ENCODE measurements around the gene HDAC11. TPM values are rescaled to one million over a fixed set of nuclear protein-coding genes. Genes with fewer than 3 reads are reported as not detected.

The HDAC11 gene
- total RNA-seq, 2 experiments from 2014 or later = 0.87 to 0.99 TPM

DNA sequence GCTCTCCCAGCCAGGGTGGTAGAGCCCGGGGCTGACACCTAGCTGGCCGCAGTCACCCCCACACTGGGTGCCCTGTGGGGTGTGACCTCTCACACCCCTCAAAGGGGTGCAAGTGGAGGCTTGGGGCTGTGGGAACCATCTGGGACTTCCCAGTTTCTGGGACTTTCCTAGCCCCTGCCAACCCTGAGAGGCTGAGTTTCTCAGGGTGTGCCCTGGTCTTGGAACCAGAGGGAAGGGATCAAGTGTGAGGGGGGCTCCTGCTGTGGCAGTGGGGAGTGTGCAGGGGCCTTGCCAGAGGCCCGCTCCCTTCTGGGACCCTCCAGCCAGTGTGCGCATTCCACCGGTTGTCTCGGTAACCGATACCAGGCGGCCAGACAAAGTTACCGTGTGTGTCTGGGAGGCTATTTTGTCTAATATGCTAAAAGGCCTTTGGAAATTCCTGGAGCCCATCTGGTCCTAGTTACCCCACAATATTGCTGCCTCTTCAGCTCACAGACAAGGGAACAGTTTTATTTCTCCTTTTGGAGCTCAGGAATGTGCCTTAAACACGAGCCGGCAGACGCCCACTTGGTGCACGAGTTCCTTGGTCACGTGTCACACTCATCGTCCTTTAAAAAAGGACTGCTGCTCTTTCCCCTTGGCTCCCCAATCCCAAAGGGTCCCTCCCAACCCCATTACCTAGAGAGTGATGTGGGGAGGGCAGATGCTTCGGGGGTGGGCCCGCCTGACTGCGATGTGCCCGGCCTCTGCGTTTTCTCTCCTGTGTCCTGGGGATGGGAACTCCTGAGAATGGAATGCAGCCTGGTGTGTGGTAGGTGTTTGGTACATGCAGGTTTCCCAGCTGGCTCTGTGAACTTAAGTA is 33.2 kb downstream of the HDAC11 start:
- Mint-ChIP-seq H3K4me3 (no peak overlapping the region), H3K9me3 (ENCODE audit: insufficient read depth) (no peaks in the 10 kb centered on the region), H3K27me3 (ENCODE audit: low read depth) (peaks cover 5% of the 10 kb centered on the region), H3K4me1 (ENCODE audit: low read depth) (no peaks in the 10 kb centered on the region), H3K27ac (no peak overlapping the region), H3K36me3 (ENCODE audit: low read depth) (no peaks in the 10 kb centered on the region)
- ChIA-PET CTCF (interaction anchor here (2.4 kb wide), 1 partner anchor 144 kb away, joined by 7 read pairs; no protein-coding TSS in a partner anchor), POLR2A (no interaction called here)
- ATAC-seq (no peak), DNase-seq (no peak)

DNA sequence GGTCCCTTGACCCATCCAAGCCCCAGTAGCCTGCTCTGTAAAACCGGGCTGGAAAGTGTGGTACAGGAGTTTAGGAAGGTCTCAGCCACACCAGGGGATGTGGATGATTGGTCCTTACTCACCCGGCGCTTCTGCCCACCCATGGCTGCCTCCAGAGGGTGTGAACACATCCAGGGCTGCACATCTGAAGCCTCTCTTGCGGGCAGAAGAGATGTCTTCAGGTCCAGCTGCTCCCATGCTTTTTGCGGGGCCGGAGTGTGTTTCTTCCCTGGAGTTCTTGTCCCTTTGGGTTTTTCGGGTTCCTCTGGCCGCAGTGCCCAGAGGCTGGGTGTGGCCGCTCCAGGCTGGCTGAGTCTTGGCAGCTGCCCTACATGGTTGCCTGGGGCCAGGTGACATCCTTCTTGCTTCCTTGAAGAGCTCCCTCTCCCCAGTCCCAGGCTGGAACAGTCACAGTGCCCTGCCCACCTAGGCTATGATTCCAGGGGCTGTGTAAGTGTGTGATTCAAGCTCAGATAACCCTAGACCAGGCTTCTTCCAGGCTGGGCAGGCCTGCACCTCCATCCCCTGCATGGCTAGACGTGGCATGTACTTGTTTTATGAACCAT is 33.9 kb downstream of the HDAC11 start:
- Mint-ChIP-seq H3K4me1 (ENCODE audit: low read depth) (no peaks in the 10 kb centered on the region), H3K9me3 (ENCODE audit: insufficient read depth) (no peaks in the 10 kb centered on the region), H3K4me3 (no peak overlapping the region), H3K36me3 (ENCODE audit: low read depth) (no peaks in the 10 kb centered on the region), H3K27ac (no peak overlapping the region), H3K27me3 (ENCODE audit: low read depth) (peaks cover 5% of the 10 kb centered on the region)
- ATAC-seq (no peak), DNase-seq (no peak)
- ChIA-PET POLR2A (no interaction called here), CTCF (interaction anchor here (0.6 to 2.4 kb wide), 2 partner anchors 133 to 144 kb away, joined by 5 to 7 read pairs; no protein-coding TSS in a partner anchor)

DNA sequence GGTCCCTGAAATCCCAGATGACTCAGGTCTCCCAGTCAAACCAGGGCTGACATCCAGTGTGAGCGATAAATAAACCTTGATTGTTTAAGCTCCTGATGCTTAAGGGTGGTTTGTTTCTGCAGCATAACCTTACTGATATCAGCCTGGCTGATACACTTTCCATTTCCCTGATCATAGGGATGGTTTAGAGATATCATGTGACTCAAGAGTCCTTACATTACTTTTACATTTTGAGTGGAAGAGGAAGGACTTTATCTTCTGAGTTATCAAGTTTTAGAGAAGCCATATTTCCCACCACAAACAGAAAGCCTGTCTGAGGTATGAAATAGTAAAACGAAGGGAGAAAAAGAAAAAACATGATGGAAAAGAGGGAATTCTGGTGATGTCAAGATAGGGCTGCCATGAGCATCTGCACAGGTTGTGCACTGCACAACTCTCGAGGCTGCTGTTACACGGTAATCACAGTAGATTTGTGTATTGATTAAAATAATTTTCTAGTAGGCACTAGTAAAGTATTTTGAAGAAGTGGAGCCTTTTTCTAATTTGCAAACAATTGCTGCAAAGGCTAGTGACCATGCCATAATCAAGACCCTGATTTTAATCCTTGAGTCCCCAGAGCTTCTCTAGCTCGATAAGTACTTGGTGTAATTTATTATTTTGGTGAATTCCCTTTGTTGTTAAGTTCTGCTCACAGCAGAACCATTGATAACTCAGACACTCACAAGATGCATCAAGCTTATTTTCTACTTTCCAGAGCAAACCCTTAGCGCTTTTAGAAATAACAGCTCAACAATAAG is 34.7 kb downstream of the HDAC11 start:
- Mint-ChIP-seq H3K27me3 (ENCODE audit: low read depth) (peaks cover 5% of the 10 kb centered on the region), H3K4me3 (no peak overlapping the region), H3K36me3 (ENCODE audit: low read depth) (no peaks in the 10 kb centered on the region), H3K27ac (no peak overlapping the region), H3K9me3 (ENCODE audit: insufficient read depth) (no peaks in the 10 kb centered on the region), H3K4me1 (ENCODE audit: low read depth) (no peaks in the 10 kb centered on the region)
- ChIA-PET CTCF (interaction anchor here (1.0 to 2.4 kb wide), 6 partner anchors 10 to 143 kb away, joined by 3 to 7 read pairs (median 4); no protein-coding TSS in a partner anchor), POLR2A (interaction anchor here (0.6 to 1.2 kb wide), 2 partner anchors 14 to 85 kb away, joined by 4 to 5 read pairs; no protein-coding TSS in a partner anchor)
- no peak for ATAC-seq
- DNase-seq = no peak

DNA sequence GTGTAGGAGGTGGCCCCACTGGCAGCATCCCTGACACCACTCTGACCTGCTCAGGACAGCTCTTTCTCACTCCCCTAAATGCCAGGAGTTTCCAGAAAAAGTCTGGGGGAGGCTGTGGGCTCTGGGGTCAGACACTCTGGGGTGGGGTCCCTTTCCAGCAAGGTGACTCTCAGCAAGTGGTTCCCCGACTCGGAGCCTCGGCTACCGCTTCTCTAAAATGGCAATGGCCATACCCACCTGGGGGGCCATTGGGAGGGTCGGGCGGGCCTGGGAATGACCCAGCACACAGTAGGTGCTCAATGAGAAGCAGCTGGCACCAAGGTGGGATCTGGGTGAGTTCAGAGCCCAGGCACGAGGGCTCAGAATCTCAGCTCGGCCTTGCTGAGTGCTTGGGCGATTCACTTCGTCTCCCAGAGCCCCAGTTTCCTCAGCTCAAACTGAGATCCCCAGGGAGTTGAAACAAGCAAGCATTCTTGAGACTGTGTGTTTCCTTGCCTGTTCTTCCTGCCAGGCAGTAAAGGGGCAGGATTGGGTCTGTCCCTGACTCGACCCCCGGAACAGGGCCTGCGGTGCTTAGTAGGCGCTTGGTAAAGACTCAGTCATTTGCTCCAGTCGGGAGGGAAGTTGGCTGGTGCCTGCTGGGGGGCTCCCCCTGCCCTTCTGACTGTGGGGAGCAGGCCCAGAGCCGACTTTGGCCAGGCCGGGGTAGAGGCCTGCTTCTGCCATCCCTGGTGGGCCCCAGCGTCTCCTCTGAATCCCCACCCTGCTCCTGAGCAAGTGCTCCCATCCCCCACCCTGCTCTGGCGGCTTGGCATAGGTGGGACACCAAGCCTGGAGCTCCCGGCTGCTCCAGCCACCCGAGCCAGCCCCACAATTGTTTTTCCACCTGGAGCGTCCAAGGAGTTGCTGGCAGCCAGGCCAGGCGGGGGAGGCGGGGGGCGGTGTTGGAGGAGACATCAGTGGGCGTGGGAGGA is 36.0 kb downstream of the HDAC11 start:
- peaks cover 5% of the 10 kb centered on the region for H3K27me3 Mint-ChIP-seq (ENCODE audit: low read depth)
- no peak for DNase-seq
- POLR2A ChIA-PET = interaction anchor here (1.2 kb wide), 1 partner anchor 16 kb away, joined by 4 read pairs; no protein-coding TSS in a partner anchor
- no peak overlapping the region for H3K4me3 Mint-ChIP-seq
- ATAC-seq = no peak
- H3K27ac Mint-ChIP-seq = no peak overlapping the region
- H3K4me1 Mint-ChIP-seq (ENCODE audit: low read depth) = no peaks in the 10 kb centered on the region
- CTCF ChIA-PET = interaction anchor here (1.3 to 2.4 kb wide), 5 partner anchors 9 to 141 kb away, joined by 3 to 7 read pairs (median 5); no protein-coding TSS in a partner anchor
- H3K9me3 Mint-ChIP-seq (ENCODE audit: insufficient read depth) = no peaks in the 10 kb centered on the region
- no peaks in the 10 kb centered on the region for H3K36me3 Mint-ChIP-seq (ENCODE audit: low read depth)

DNA sequence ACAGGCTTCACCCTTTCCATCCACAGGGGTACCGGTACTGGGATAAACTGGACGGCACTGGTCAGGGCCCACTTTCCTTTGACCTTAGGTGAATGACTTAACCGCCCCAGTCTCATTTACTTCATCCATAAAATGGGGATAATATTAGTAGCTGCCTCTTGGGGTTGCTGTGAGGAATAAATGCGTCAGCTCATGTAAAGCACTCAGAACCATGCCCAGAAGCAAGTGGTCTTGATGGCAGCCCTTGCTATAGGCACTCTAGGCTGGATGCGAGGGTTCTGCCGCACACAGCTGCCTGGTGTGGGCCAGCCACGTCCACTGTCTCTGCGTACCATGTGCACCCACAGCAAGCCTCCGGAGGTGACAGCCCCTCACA is 36.6 kb downstream of the HDAC11 start:
- peaks cover 8% of the 10 kb centered on the region for H3K27me3 Mint-ChIP-seq (ENCODE audit: low read depth)
- no peak overlapping the region for H3K4me3 Mint-ChIP-seq
- DNase-seq = no peak
- no peak overlapping the region for H3K27ac Mint-ChIP-seq
- ATAC-seq = no peak
- no peaks in the 10 kb centered on the region for H3K9me3 Mint-ChIP-seq (ENCODE audit: insufficient read depth)
- H3K4me1 Mint-ChIP-seq (ENCODE audit: low read depth) = no peaks in the 10 kb centered on the region
- CTCF ChIA-PET = no interaction called here
- H3K36me3 Mint-ChIP-seq (ENCODE audit: low read depth) = no peaks in the 10 kb centered on the region
- POLR2A ChIA-PET = no interaction called here

DNA sequence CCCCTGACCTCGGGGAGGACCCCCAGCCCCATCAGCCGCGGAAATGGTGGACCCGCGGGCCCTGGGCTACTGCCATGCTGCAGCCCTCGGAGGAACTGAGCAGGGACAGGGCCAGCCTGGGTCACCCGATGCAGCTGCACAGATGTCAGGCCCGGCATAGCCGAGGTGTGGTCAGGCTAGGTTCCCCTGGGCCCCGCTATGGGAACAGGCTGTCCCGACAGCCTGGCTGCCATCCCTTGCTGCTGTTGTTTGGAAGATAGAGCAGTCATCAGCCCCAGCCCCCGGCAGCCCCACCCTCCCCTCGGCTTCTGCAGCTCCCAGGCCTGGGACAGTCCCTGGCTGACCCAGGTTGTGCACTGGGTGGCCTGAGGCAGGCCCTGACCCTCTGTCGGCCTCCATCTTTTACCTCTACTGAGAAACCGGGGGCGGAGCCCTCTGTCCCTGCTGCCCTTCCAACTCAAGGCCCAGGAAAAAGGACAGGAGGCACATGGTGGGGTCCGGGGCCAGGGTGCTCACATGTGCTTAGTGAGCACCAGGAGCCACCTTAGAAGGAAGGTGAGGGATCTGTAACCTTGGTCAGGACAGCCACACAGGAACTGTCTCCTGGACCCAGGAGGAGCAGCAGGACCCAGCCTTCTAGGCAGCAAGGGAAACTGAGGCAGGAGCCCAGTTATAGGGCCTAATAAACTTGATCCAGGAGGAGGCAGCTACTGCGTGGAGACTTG is 37.3 kb downstream of the HDAC11 start:
- Mint-ChIP-seq H3K36me3 (ENCODE audit: low read depth) (no peaks in the 10 kb centered on the region), H3K27ac (no peak overlapping the region), H3K27me3 (ENCODE audit: low read depth) (peaks cover 8% of the 10 kb centered on the region), H3K9me3 (ENCODE audit: insufficient read depth) (no peaks in the 10 kb centered on the region), H3K4me3 (no peak overlapping the region), H3K4me1 (ENCODE audit: low read depth) (no peaks in the 10 kb centered on the region)
- DNase-seq = no peak
- ChIA-PET POLR2A (no interaction called here), CTCF (no interaction called here)
- no peak for ATAC-seq

DNA sequence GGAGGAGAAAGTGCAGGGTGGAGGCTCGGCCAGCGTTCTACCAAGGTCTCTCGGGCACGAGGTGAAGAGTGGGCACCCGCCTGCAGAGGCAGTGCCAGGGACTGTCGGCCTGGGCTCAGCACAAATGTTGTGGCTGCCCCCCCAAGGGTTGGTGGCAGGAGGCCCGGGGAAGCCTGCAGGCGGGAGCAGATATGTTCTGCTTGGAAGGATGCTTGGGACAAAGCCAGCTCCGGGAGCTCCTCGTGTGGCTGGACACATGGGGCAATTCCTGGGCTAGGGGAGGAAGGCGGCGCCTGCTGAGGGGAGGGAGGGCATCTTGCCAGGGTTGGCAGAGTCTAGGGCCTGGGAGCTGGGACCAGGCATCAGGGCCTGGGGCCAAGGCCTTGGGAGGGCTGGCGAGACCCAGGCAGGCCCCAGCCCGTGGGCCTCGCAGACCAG is 38.4 kb downstream of the HDAC11 start:
- POLR2A ChIA-PET = no interaction called here
- Mint-ChIP-seq H3K9me3 (ENCODE audit: insufficient read depth) (no peaks in the 10 kb centered on the region), H3K4me3 (no peak overlapping the region), H3K27ac (no peak overlapping the region), H3K4me1 (ENCODE audit: low read depth) (no peaks in the 10 kb centered on the region), H3K27me3 (ENCODE audit: low read depth) (peaks cover 12% of the 10 kb centered on the region), H3K36me3 (ENCODE audit: low read depth) (no peaks in the 10 kb centered on the region)
- ATAC-seq = no peak
- CTCF ChIA-PET = no interaction called here
- no peak for DNase-seq

DNA sequence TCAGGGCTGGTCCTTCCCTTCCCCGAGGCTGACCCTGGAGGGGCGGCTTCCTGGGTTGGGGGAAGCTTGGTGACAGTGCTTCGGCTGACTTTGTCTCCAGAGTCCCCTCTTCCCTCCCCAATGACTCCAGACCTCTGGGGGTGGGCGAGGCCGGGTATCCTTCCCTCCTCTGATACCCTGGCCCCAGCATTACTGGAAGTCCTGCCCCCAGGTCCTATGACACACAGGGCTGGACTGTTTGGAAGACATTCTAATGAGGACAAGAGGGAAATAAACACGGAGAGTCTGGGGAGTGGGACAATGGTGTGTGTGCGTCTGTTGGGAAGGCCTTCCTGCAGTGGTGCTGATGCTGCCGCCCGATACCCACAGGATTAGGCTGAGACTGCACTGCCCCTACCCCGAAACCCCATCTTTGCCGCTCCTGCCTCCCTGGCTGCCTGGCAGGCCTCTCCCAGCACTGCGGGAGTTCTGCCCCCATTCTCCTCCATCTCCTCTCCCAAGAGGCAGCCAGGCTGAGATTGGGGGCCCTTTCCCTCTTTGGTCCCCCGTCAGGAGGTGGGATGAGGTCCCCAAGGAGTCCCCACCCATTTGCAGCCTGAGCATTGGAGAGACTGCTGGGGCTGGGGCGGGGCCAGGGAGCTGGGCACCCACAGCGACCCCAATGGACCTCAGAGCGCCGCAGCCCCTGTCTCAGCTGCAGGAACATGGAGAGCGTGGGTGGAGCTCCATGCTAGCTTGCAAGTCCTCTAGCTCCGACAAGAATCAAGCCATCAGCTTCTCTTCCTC is 39.1 kb downstream of the HDAC11 start:
- Mint-ChIP-seq H3K4me3 (no peak overlapping the region), H3K27me3 (ENCODE audit: low read depth) (peaks cover 12% of the 10 kb centered on the region), H3K27ac (no peak overlapping the region), H3K4me1 (ENCODE audit: low read depth) (no peaks in the 10 kb centered on the region), H3K9me3 (ENCODE audit: insufficient read depth) (no peaks in the 10 kb centered on the region), H3K36me3 (ENCODE audit: low read depth) (no peaks in the 10 kb centered on the region)
- CTCF ChIA-PET = no interaction called here
- DNase-seq (no peak), ATAC-seq (no peak)
- POLR2A ChIA-PET = no interaction called here

DNA sequence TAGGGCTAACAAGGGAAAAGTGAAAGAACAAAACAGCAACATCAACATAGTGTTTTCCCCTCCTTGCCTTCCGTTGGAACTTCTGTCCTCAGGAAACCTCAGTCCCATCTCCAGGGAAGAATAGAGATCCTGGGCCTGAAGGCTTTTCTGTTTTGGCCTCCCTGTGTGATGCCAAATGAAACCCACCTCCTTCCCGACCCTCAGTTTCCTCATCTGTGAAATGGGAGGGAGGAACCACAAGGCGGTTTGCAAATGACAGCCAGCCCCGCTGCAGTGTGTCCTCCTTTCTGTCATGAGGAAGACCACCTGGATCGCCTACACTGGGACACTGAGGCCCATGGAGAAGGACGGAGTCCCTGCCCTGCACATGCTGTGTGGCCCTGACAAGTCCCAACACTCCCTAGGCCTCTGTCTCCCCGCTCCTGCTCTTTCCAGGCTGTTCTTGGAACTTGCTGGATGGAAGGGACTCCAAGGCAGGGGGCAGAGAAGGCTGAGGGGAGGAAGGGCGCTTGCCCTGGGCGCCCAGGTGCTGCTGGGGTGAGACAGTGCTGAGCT is 40.3 kb downstream of the HDAC11 start:
- CTCF ChIA-PET = no interaction called here

DNA sequence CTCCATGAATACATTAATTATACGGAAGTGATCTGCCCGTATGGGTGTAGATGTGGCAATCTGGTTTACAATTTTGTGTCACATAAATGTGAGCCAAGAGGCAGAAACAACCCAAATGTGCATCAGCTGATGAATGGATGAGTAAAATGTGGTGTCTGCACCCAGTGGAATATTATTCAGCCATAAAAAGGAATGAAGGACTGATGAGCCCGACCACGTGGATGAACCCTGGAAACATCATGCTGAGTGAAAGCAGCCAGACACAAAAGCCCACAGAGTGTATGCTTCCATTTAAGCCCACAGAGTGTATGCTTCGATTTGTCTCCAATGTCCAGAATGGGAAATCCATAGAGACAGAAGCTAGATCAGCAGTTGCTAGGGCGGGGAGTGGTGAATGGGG is 41.2 kb downstream of the HDAC11 start:
- no peak overlapping the region for H3K27ac Mint-ChIP-seq
- H3K36me3 Mint-ChIP-seq (ENCODE audit: low read depth) = no peaks in the 10 kb centered on the region
- H3K27me3 Mint-ChIP-seq (ENCODE audit: low read depth) = peaks cover 7% of the 10 kb centered on the region
- no peak for ATAC-seq
- H3K4me1 Mint-ChIP-seq (ENCODE audit: low read depth) = no peaks in the 10 kb centered on the region
- ChIA-PET POLR2A (no interaction called here), CTCF (no interaction called here)
- no peaks in the 10 kb centered on the region for H3K9me3 Mint-ChIP-seq (ENCODE audit: insufficient read depth)
- H3K4me3 Mint-ChIP-seq = no peak overlapping the region
- DNase-seq = no peak

More for the DNA sequence above, 40.3 kb downstream of the HDAC11 start:
- Mint-ChIP-seq H3K4me3 (no peak overlapping the region), H3K4me1 (ENCODE audit: low read depth) (no peaks in the 10 kb centered on the region), H3K27me3 (ENCODE audit: low read depth) (peaks cover 8% of the 10 kb centered on the region), H3K27ac (no peak overlapping the region), H3K36me3 (ENCODE audit: low read depth) (no peaks in the 10 kb centered on the region), H3K9me3 (ENCODE audit: insufficient read depth) (no peaks in the 10 kb centered on the region)
- POLR2A ChIA-PET = no interaction called here
- DNase-seq = no peak
- no peak for ATAC-seq

Measured in activated CD8-positive, alpha-beta T cell treated with anti-CD3 and anti-CD28 coated beads, Interleukin-2, amount 10 ng/mL, durations not matched to agents 7 days and 5 days (primary cell).